Muscle layer of duodenum (tissue), 2 donors: Measurements from ENCODE around the gene GRIN2D.

Source experiments
- H3K27ac ChIP-seq: one replicate; pipeline ENCODE4 v1.7.0; 2013; ENCODE audit warnings: mild to moderate bottlenecking, low read length
- H3K27me3 ChIP-seq: one replicate; pipeline ENCODE4 v1.7.0; 2013; ENCODE audit warnings: low read depth, mild to moderate bottlenecking, control low read depth, low read length
- H3K36me3 ChIP-seq, 2 donors: one replicate each; pipeline ENCODE4 v1.7.0; 2013; ENCODE audit warnings: low read length in 2 of 2, control low read depth in 1 of 2, mild to moderate bottlenecking in 1 of 2; ENCODE audit not compliant: insufficient read depth in 2 of 2, control insufficient read depth in 1 of 2
- H3K4me1 ChIP-seq, 2 donors: one replicate each; pipeline ENCODE4 v1.7.0; 2013; ENCODE audit warnings: low read length in 2 of 2, mild to moderate bottlenecking in 2 of 2, control low read depth in 1 of 2, moderate library complexity in 1 of 2; ENCODE audit not compliant: insufficient read depth in 2 of 2, control insufficient read depth in 1 of 2
- H3K4me3 ChIP-seq, 2 donors: one replicate each; pipeline ENCODE4 v1.7.0; 2013; ENCODE audit warnings: low read length in 2 of 2, low read depth in 1 of 2, mild to moderate bottlenecking in 1 of 2
- H3K9me3 ChIP-seq, 2 donors: one replicate each; pipeline ENCODE4 v1.7.0; 2013; ENCODE audit warnings: low read length in 2 of 2, control low read depth in 1 of 2, mild to moderate bottlenecking in 1 of 2; ENCODE audit not compliant: control insufficient read depth in 1 of 2
- donor health status: healthy.

GRIN2D gene

DNA sequence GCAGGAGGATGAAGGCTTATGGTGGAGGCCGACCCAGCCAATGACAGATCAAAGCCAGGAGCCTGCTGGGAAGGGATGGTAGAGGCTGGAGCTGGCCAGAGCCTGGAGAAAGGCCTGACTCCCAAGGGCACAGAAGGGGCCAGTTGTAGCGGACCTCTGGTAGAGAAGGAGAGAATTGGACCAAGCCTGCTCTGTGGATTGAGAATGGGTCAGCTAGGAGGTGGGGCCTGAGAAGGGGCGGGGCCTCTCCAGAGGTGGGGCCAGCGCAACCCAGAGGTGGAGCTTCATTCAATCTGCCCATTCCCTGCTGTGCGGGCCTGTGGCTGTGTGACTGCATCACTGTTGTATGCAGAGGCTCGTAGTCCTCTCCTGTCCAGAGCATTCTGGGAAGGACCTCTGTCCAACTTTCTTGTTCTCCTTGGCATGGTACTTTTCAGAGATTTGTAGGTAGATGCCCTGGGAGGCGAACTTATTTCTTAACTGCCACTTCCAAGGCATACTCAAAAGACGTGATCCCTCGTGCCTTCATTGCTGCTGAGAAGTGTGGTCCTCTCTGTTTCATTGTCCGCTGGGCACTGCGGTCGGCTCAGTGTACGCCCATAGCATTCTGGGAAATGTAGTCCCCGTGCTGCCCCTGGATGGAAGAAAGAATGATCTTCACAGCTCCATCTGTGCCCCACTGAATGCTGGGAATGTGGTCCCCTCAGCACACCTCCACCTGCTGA lies 6.7 kb downstream of the GRIN2D start:
- Histone ChIP-seq H3K27me3 (peaks cover 29% of the 10 kb centered on the region), H3K27ac (no peak overlapping the region), H3K4me1 (no peaks in the 10 kb centered on the region), H3K4me3 (no peak overlapping the region), H3K9me3 (no peaks in the 10 kb centered on the region), H3K36me3 (no peaks in the 10 kb centered on the region)

DNA sequence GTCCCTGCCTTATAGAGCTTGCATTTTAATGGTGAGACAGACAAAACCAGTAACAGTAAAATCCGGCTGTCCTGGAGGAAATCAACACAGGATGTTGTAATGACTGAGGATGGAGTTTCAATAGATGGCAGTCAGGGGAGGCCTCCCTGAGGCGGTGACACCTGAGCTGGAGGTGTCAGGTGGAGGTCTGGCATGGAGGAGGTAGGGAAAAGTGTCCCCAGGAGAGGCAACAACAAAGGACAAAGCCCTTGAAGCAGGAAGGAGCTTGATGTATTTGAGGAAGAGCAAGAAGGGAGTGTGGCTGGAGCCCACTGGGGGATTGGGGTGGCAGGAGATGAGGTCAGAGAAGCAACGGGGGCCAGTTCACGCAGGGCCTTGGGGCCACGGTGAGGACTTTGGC lies 7.8 kb downstream of the GRIN2D start:
- Histone ChIP-seq H3K36me3 (no peaks in the 10 kb centered on the region), H3K9me3 (peaks cover 0 to 5% of the 10 kb centered on the region in 2 donors), H3K27me3 (peaks cover 18% of the 10 kb centered on the region), H3K4me3 (no peak overlapping the region), H3K27ac (no peak overlapping the region), H3K4me1 (no peaks in the 10 kb centered on the region)

DNA sequence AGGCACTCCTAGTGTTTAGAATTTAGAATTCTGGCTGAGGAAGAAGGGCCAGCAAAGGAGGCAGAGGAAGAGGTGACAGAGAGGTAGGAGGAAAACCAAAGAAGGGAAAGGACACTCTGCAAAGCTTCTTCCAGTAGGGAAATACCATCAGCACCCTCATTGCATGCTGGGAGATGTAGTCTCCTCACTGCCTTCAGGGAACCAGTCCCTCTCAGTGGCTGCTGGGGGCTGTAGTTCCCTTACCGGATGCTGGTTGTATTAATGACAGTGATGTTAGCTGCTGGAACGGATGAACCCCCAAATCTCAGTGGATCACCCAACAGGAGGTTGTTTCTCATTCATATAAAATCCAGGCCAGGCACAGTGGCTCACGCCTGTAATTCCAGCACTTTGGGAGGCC lies 10.1 kb downstream of the GRIN2D start:
- peaks cover 0 to 5% of the 10 kb centered on the region in 2 donors for H3K9me3 ChIP-seq
- H3K27ac ChIP-seq, result no peak overlapping the region
- H3K27me3 ChIP-seq, result no peaks in the 10 kb centered on the region
- H3K4me3 ChIP-seq, result no peak overlapping the region
- H3K4me1 ChIP-seq, result no peaks in the 10 kb centered on the region
- no peaks in the 10 kb centered on the region for H3K36me3 ChIP-seq

DNA sequence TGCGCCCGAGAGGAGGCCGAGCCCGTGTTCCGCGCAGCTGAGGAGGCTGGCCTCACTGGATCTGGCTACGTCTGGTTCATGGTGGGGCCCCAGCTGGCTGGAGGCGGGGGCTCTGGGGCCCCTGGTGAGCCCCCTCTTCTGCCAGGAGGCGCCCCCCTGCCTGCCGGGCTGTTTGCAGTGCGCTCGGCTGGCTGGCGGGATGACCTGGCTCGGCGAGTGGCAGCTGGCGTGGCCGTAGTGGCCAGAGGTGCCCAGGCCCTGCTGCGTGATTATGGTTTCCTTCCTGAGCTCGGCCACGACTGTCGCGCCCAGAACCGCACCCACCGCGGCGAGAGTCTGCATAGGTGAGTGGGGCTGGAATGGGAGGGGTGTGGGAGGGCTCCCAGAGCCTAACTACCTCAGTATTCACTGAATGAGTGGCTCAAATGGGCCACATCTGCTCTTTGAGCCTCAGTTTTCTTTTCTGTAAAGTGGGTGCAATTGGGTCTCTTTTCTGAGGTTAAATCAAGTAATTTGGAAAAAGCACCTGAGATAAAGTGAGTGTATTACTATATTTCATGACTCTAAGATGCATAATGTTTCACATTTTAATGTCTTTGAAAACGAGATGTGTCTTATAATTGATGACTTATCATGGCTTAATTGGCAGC lies 11.7 kb downstream of the GRIN2D start:
- Histone ChIP-seq H3K36me3 (no peaks in the 10 kb centered on the region), H3K27me3 (no peaks in the 10 kb centered on the region), H3K4me1 (no peaks in the 10 kb centered on the region), H3K4me3 (no peak overlapping the region), H3K9me3 (peaks cover 0 to 5% of the 10 kb centered on the region in 2 donors), H3K27ac (no peak overlapping the region)

DNA sequence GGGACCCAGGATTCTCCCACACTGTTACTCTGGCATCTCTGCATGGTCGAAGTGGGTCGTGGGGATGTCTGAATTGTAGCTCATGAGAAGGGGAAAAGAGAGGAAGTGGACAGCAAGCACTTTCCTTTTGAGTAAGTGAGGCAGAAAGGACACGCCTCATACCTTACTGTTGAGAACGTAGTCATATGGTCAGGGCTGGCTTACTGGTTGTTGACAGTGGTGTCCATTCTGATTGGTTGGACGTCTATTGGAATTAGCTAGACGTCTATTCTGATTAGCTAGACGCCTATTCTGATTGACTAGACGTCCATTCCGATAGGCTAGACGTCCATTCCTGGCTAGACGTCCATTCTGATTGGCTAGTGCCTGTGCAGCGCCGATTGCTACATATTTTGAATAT lies 12.4 kb downstream of the GRIN2D start:
- H3K9me3 ChIP-seq, result peaks cover 0 to 5% of the 10 kb centered on the region in 2 donors
- no peaks in the 10 kb centered on the region for H3K27me3 ChIP-seq
- no peak overlapping the region for H3K4me3 ChIP-seq
- H3K4me1 ChIP-seq, result no peaks in the 10 kb centered on the region
- no peak overlapping the region for H3K27ac ChIP-seq
- H3K36me3 ChIP-seq, result no peaks in the 10 kb centered on the region

DNA sequence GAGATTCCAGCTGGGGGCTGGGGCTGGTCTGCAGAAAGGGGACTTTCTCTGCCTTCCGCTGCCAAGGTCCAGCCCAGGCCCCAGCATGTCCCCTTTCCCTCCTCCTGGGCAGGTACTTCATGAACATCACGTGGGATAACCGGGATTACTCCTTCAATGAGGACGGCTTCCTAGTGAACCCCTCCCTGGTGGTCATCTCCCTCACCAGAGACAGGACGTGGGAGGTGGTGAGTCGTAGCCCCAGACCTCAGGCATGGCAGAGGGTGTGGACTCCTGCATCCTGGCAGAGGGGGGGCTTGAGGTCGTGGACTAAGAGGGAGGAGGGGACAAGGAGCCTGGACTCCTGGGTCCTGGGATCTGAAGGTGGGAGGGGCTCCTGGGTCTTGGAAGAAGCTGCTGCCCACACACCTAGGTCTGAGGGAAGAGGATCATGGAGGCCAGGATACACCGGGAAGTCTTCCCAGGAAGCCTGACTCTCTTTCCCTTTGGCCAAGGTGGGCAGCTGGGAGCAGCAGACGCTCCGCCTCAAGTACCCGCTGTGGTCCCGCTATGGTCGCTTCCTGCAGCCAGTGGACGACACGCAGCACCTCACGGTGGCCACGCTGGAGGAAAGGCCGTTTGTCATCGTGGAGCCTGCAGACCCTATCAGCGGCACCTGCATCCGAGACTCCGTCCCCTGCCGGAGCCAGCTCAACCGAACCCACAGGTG lies 20.6 kb downstream of the GRIN2D start:
- H3K27ac ChIP-seq, result no peak overlapping the region

DNA sequence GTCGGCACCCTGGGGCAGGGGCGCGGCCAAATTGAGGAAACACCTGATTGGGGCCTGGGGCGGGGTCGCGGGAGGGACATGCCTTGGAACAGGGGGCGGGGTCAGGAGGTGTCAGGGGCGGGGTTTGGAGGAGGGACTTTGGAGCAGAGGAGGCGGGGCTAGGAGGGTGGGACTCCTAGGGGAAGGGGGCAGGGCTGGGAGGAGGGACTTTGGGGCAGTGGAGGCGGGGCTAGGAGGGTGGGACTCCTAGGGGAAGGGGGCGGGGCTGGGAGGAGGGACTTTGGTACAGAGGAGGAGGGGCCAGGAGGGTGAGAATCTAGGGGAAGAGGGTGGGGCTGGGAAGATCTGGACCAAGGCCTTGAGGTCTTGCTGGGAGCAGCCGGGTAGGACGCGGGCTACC lies 21.9 kb downstream of the GRIN2D start:
- Histone ChIP-seq H3K4me3 (no peak overlapping the region), H3K36me3 (no peaks in the 10 kb centered on the region), H3K9me3 (no peaks in the 10 kb centered on the region), H3K27me3 (peaks cover 7% of the 10 kb centered on the region), H3K4me1 (peaks cover 0 to 18% of the 10 kb centered on the region in 2 donors), H3K27ac (no peak overlapping the region)

More for the DNA sequence above, 20.6 kb downstream of the GRIN2D start:
- no peaks in the 10 kb centered on the region for H3K36me3 ChIP-seq
- no peak overlapping the region for H3K4me3 ChIP-seq
- peaks cover 0 to 18% of the 10 kb centered on the region in 2 donors for H3K4me1 ChIP-seq
- no peaks in the 10 kb centered on the region for H3K9me3 ChIP-seq
- H3K27me3 ChIP-seq, result peaks cover 7% of the 10 kb centered on the region

DNA sequence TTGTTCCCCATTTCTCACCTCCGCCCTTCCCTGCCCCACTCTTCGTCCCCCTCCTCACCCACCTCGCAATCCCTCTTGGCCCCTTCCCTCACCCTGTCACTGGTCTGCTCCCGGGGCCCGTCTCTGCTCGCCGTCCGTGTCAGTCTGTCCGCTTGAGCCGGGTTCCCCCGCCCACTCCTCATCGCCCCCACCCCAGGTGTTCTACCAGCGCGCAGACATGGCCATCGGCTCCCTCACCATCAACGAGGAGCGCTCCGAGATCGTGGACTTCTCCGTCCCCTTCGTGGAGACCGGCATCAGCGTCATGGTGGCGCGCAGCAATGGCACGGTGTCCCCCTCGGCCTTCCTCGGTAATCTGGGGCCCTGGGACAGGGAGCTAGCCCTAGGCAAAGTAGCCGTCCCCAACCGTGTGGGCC lies 22.3 kb downstream of the GRIN2D start:
- Histone ChIP-seq H3K4me3 (peak overlapping the region in 1 of 2 donors; percentile 7), H3K4me1 (peaks cover 0 to 18% of the 10 kb centered on the region in 2 donors), H3K36me3 (no peaks in the 10 kb centered on the region), H3K27me3 (peaks cover 7% of the 10 kb centered on the region), H3K9me3 (no peaks in the 10 kb centered on the region), H3K27ac (no peak overlapping the region)

DNA sequence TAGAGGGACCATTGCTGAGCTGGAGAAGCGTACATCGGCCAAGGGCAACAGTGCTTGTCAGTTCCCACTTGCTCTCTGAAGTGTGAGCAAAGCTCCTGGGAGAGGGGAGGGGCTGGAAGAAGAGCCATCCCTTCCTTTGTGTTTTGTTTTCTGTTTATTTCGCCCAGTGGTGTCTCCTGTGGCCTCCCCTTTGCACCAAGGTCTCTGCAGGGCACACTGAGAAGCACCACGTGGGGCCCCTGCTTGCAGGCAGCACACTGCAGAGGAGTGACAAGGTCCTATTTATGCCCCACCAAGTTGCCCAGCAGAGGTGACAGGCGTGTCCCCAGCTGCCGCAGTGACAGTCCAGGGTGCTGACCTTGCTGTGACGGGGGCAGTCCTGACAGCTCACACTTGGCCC lies 24.0 kb downstream of the GRIN2D start:
- peaks cover 7% of the 10 kb centered on the region for H3K27me3 ChIP-seq
- no peak overlapping the region for H3K4me3 ChIP-seq
- no peaks in the 10 kb centered on the region for H3K36me3 ChIP-seq
- no peak overlapping the region for H3K27ac ChIP-seq
- peaks cover 0 to 18% of the 10 kb centered on the region in 2 donors for H3K4me1 ChIP-seq
- H3K9me3 ChIP-seq, result no peaks in the 10 kb centered on the region

DNA sequence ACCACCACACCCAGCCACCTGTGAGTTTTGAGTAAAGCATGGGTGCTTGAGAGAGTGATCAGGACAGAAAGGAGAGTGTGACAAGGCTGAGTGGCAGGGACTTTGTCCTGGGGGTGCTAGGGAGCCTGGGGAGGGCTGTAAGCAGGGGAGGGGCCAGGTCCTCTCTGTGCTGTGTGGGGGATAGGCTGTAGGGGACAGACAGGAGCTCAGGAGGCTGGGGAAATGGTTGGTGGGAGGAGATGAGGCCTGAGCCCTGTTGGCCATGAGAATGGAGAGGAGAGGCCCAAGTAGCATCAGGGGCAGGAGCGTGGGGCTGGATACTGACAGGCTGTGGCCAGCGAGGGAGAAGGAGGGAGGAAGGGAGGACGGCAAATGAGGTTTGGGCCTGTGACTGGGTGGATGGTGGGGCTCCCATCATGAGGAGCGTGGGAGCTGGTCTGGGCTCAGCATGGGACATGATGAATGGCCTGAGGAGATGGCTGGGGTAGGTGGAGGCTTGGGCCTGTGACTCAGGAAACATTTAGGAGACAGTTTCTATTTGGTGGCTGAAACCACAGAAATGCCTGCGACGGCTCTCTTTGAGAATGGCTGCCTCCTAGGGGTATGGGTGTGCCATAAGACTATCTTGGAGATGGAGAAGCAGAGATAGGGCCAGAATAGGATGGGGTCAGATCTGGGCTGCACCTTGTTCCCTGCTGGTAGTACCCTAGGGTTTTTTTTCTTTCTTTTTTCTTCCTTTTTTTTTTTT lies 25.0 kb downstream of the GRIN2D start:
- H3K27ac ChIP-seq, result no peak overlapping the region
- no peaks in the 10 kb centered on the region for H3K9me3 ChIP-seq
- H3K4me1 ChIP-seq, result peaks cover 0 to 18% of the 10 kb centered on the region in 2 donors
- no peaks in the 10 kb centered on the region for H3K36me3 ChIP-seq
- H3K4me3 ChIP-seq, result no peak overlapping the region
- peaks cover 7% of the 10 kb centered on the region for H3K27me3 ChIP-seq
